H1 (cell line): ENCODE data around the gene SPTBN4. TPM values are rescaled to one million over a fixed set of nuclear protein-coding genes. Genes with fewer than 3 reads are reported as not detected.

ENCODE experiments used
- CTCF ChIA-PET: fragments of 300-600 bp; sonication (Branson Sonifier 250); formaldehyde crosslinking; loops from one replicate; lab custom pipeline; 2021; ENCODE audit not compliant: partially characterized antibody; lab: Charles Lee
- POLR2A ChIA-PET: fragments of 300-600 bp; sonication (Branson Sonifier 250); formaldehyde crosslinking; loops from one replicate; lab custom pipeline; 2021; ENCODE audit warnings: inconsistent platforms; ENCODE audit not compliant: partially characterized antibody; lab: Charles Lee
- DNase-seq, 2 experiments: peaks; one replicate each; pipeline versions ENCODE4 v3.0.0 to v3.0.0-alpha.2; 2010 to 2022; ENCODE audit warnings: low spot score in 2 of 2, low read depth in 1 of 2, mixed read lengths in 1 of 2
- FAIRE-seq: peaks from 2 replicates; lab custom pipeline; 2011; peaks lifted over from hg19 to GRCh38; lab: Jason Lieb, UNC
- H2AFZ ChIP-seq: 2 replicates; pipeline ENCODE4 v1.8.1; 2012; ENCODE audit warnings: low read length, inconsistent platforms
- H2AK5ac ChIP-seq: 2 replicates; pipeline ENCODE4 v1.6.1; 2013; ENCODE audit warnings: low read depth, low read length
- H2BK120ac ChIP-seq: replicated peaks from 2 replicates; pipeline ENCODE3; 2013; ENCODE audit warnings: low read depth, low read length, inconsistent platforms
- H2BK12ac ChIP-seq: 2 replicates; pipeline ENCODE4 v1.6.1; 2013; ENCODE audit warnings: low read depth, low read length
- H2BK15ac ChIP-seq: 2 replicates; pipeline ENCODE4 v1.6.1; 2013; ENCODE audit warnings: low read length
- H2BK20ac ChIP-seq: 2 replicates; pipeline ENCODE4 v1.6.1; 2013; ENCODE audit warnings: low read length
- H2BK5ac ChIP-seq: 2 replicates; pipeline ENCODE4 v1.6.1; 2013; ENCODE audit warnings: low read depth, low read length
- H3K14ac ChIP-seq: 2 replicates; pipeline ENCODE4 v1.6.1; 2013; ENCODE audit warnings: inconsistent platforms; ENCODE audit not compliant: insufficient read length
- H3K18ac ChIP-seq: 2 replicates; pipeline ENCODE4 v1.6.1; 2013; ENCODE audit warnings: low read length; ENCODE audit errors: extremely low read depth
- H3K23ac ChIP-seq: 2 replicates; pipeline ENCODE4 v1.6.1; 2013; ENCODE audit warnings: inconsistent platforms; ENCODE audit not compliant: insufficient read length
- H3K23me2 ChIP-seq: 2 replicates; pipeline ENCODE4 v1.6.1; 2013; ENCODE audit warnings: low read depth, low read length
- H3K27ac ChIP-seq: 2 replicates; pipeline ENCODE4 v1.6.1; 2011; ENCODE audit warnings: low read depth, low read length, inconsistent platforms
- H3K27me3 ChIP-seq, 4 experiments: replicated peaks in 1 of 4; 1 replicate in 1 of 4; 2 replicates in 3 of 4; pipeline versions ENCODE4 v1.6.1 to v1.8.1; 2011 to 2013; ENCODE audit warnings: low read length in 3 of 4, mild to moderate bottlenecking in 3 of 4, inconsistent platforms in 2 of 4, mixed read lengths in 2 of 4, moderate library complexity in 1 of 4; ENCODE audit not compliant: control insufficient read depth in 3 of 4, insufficient read depth in 3 of 4; ENCODE audit errors: extremely low read depth in 1 of 4
- H3K36me3 ChIP-seq, 4 experiments: 2 replicates each; pipeline versions ENCODE4 v1.6.1 to v1.8.1; 2011 to 2013; ENCODE audit warnings: mild to moderate bottlenecking in 4 of 4, low read length in 3 of 4, moderate library complexity in 2 of 4, control low read depth in 1 of 4, inconsistent platforms in 1 of 4; ENCODE audit not compliant: insufficient read depth in 4 of 4, control insufficient read depth in 2 of 4
- H3K4ac ChIP-seq: replicated peaks from 2 replicates; pipeline ENCODE3; 2013; ENCODE audit warnings: low read length, low read depth, mixed read lengths, inconsistent platforms; ENCODE audit not compliant: insufficient read length
- H3K4me1 ChIP-seq, 4 experiments: replicated peaks in 1 of 4; 1 replicate in 1 of 4; 2 replicates in 3 of 4; pipeline versions ENCODE4 v1.6.1 to v1.8.1; 2011 to 2013; ENCODE audit warnings: low read length in 3 of 4, inconsistent platforms in 2 of 4, mixed read lengths in 1 of 4; ENCODE audit not compliant: insufficient read depth in 4 of 4, control insufficient read depth in 3 of 4
- H3K4me2 ChIP-seq, 2 experiments: 2 replicates each; pipeline versions ENCODE4 v1.6.1 to v1.8.1; 2011 to 2013; ENCODE audit warnings: low read depth in 2 of 2, low read length in 2 of 2, control low read depth in 1 of 2, inconsistent platforms in 1 of 2, mild to moderate bottlenecking in 1 of 2; ENCODE audit not compliant: insufficient read depth in 1 of 2
- H3K4me3 ChIP-seq, 4 experiments: fragments of 200-600, 300-600 bp in 1 of 4; sonication (generic), shearing (Covaris generic), sonication (Bioruptor Twin) in 1 of 4; 2 replicates each; pipeline versions ENCODE4 v1.5.1 to v1.8.1; 2011 to 2016; ENCODE audit warnings: low read length in 4 of 4, low read depth in 3 of 4, control low read depth in 2 of 4, inconsistent platforms in 2 of 4, mild to moderate bottlenecking in 2 of 4, mixed read lengths in 1 of 4, moderate library complexity in 1 of 4; ENCODE audit not compliant: insufficient read depth in 2 of 4; ENCODE audit errors: extremely low read depth in 1 of 4
- H3K56ac ChIP-seq: replicated peaks from 2 replicates; pipeline ENCODE3; 2013; ENCODE audit warnings: low read depth, mild to moderate bottlenecking, mixed read lengths, low read length, inconsistent platforms; ENCODE audit not compliant: insufficient read length
- H3K79me1 ChIP-seq: 2 replicates; pipeline ENCODE4 v1.6.1; 2013; ENCODE audit warnings: low read depth, low read length, control low read depth
- H3K79me2 ChIP-seq, 2 experiments: 2 replicates each; pipeline versions ENCODE4 v1.6.1 to v1.8.1; 2012 to 2013; ENCODE audit warnings: low read length in 2 of 2, mild to moderate bottlenecking in 2 of 2, inconsistent platforms in 1 of 2; ENCODE audit not compliant: insufficient read depth in 2 of 2, control insufficient read depth in 1 of 2
- H3K9ac ChIP-seq, 4 experiments: replicated peaks in 1 of 4; 1 replicate in 1 of 4; 2 replicates in 3 of 4; pipeline versions ENCODE4 v1.6.1 to v1.8.1; 2011 to 2013; ENCODE audit warnings: low read depth in 3 of 4, low read length in 3 of 4, control low read depth in 2 of 4, mild to moderate bottlenecking in 2 of 4, moderate library complexity in 2 of 4, inconsistent platforms in 1 of 4; ENCODE audit errors: extremely low read depth in 1 of 4
- H3K9me3 ChIP-seq, 2 experiments: 2 replicates each; pipeline versions ENCODE4 v1.6.1 to v1.8.1; 2012 to 2013; ENCODE audit warnings: mild to moderate bottlenecking in 2 of 2, moderate library complexity in 2 of 2, control low read depth in 1 of 2, inconsistent platforms in 1 of 2, low read depth in 1 of 2, low read length in 1 of 2, mixed read lengths in 1 of 2; ENCODE audit not compliant: insufficient read depth in 2 of 2
- H4K20me1 ChIP-seq, 2 experiments: replicated peaks in 1 of 2; 2 replicates each; pipeline versions ENCODE3 to v1.8.1; 2011 to 2013; ENCODE audit warnings: inconsistent platforms in 2 of 2, low read length in 2 of 2, mild to moderate bottlenecking in 1 of 2; ENCODE audit not compliant: insufficient read depth in 2 of 2, control insufficient read depth in 1 of 2
- H4K5ac ChIP-seq: 2 replicates; pipeline ENCODE4 v1.6.1; 2013; ENCODE audit warnings: low read length, low read depth, mixed read lengths, inconsistent platforms; ENCODE audit not compliant: insufficient read length
- H4K8ac ChIP-seq: 2 replicates; pipeline ENCODE4 v1.8.0; 2013; ENCODE audit warnings: mild to moderate bottlenecking, moderate library complexity, low read length, inconsistent platforms; ENCODE audit not compliant: insufficient read depth; ENCODE audit errors: extremely low read depth
- H4K91ac ChIP-seq: replicated peaks from 2 replicates; pipeline ENCODE3; 2013; ENCODE audit warnings: low read length, mixed read lengths, inconsistent platforms; ENCODE audit not compliant: insufficient read length
- CREB1 ChIP-seq: IDR thresholded peaks from 2 replicates; pipeline ENCODE4 v1.6.1; 2012; ENCODE audit warnings: inconsistent platforms
- EGR1 ChIP-seq: IDR thresholded peaks from 2 replicates; pipeline ENCODE4 v1.6.1; 2011; ENCODE audit warnings: low read depth, low read length, borderline replicate concordance
- GABPA ChIP-seq: IDR thresholded peaks from 2 replicates; pipeline ENCODE4 v1.6.1; 2011; ENCODE audit warnings: mild to moderate bottlenecking, low read length, moderate library complexity, borderline replicate concordance; ENCODE audit not compliant: insufficient read depth
- SAP30 ChIP-seq: fragments of 300-600 bp; sonication (generic); IDR thresholded peaks from 2 replicates; pipeline ENCODE4 v1.7.1; 2012; ENCODE audit warnings: low read length, moderate library complexity, mild to moderate bottlenecking, inconsistent platforms; ENCODE audit not compliant: insufficient read depth, insufficient replicate concordance
- WGBS, 2 experiments: shearing (Covaris generic) in 1 of 2; methylation state at CpG; one replicate each; pipeline versions ENCODE4 v1.1.6 to v1.1.7; 2013 to 2015; ENCODE audit warnings: low lambda C conversion rate in 2 of 2, mixed read lengths in 2 of 2, inconsistent platforms in 1 of 2, low coverage in 1 of 2, missing lambda C conversion rate in 1 of 2; ENCODE audit not compliant: insufficient replicate concordance in 2 of 2, insufficient coverage in 1 of 2, insufficient read length in 1 of 2; ENCODE audit errors: extremely low coverage in 1 of 2, missing lambda C conversion rate in 1 of 2; 5-methylcytosine and 5-hydroxymethylcytosine counted together
- polyA plus RNA-seq, 7 experiments: library from polyadenylated mRNA; depleted of rRNA in 3 of 7; stranded (reverse) in 5 of 7; unstranded in 2 of 7; fragments of >200 nt in 5 of 7; fragments of 200-250 nt in 2 of 7; gene quantifications; 1 replicate in 5 of 7; 2 replicates in 1 of 7; 4 replicates in 1 of 7; pipeline versions ENCODE4 v1.2.1 to v1.2.3, GENCODE V29; 2011 to 2013; ENCODE audit warnings: missing spikeins in 2 of 7, mixed read lengths in 2 of 7
- total RNA-seq: library from RNA; stranded (reverse); fragmentation: NEBNext Ultra II Directional; extraction: Animal tissue kit (Norgen Biotek cat#: 25700); gene quantifications from 2 replicates; pipeline ENCODE4 v1.2.1, GENCODE V29; 2021

The SPTBN4 gene
- total and polyA plus RNA-seq, 2 of the 8 experiments (the other 6 are each of a cell fraction or from before 2014, with no cell fraction given), result 1.9 to 3.0 TPM

GRCh38 chr19:40599902-40600569 lies 133.2 kb downstream of the SPTBN4 start:
- Histone ChIP-seq H3K79me1 (0 out of 2 replicates have a peak, but pooled peaks cover 2% of the 10 kb centered on the region), H3K4me2 (peak overlapping the region; percentile 41 to 75; a peak in 3 of 4 replicates), H3K9me3 (no peaks in the 10 kb centered on the region), H3K36me3 (no peaks in the 10 kb centered on the region; a peak in 1 of 8 replicates), H3K4me1 (peaks cover 9 to 36% (median 23%) of the 10 kb centered on the region in 4 experiments), H4K91ac (no peak overlapping the region), H3K79me2 (no peaks in the 10 kb centered on the region), H3K18ac (no peak overlapping the region), H3K4me3 (peak overlapping the region in 1 of 4 experiments; percentile 66; a peak in 2 of 8 replicates), H2BK20ac (no peak overlapping the region), H4K8ac (no peak overlapping the region), H2AK5ac (no peak overlapping the region), H2BK12ac (no peak overlapping the region), H3K27ac (no peak overlapping the region), H3K27me3 (peaks cover 19 to 54% (median 48%) of the 10 kb centered on the region in 4 experiments), H3K56ac (no peak overlapping the region), H3K9ac (no peak overlapping the region), H4K20me1 (peaks cover 3 to 8% of the 10 kb centered on the region in 2 experiments), H2BK5ac (no peak overlapping the region), H3K23ac (no peak overlapping the region), H4K5ac (no peak overlapping the region), H3K4ac (no peak overlapping the region), H2AFZ (no peak overlapping the region), H2BK120ac (no peak overlapping the region), H3K23me2 (peaks cover 20% of the 10 kb centered on the region; the same call in 1 of the 2 replicates), H2BK15ac (no peak overlapping the region), H3K14ac (no peak overlapping the region)
- DNase-seq, result no peak
- no peak for FAIRE-seq
- POLR2A ChIA-PET, result interaction anchor here (0.9 to 1.7 kb wide), 3 partner anchors 8 to 25 kb away, joined by 3 to 4 read pairs (median 3); no protein-coding TSS in a partner anchor
- no peak for TF ChIP-seq GABPA
- no peak for TF ChIP-seq SAP30
- TF ChIP-seq CREB1, result no peak
- no peak for TF ChIP-seq EGR1
- CTCF ChIA-PET, result interaction anchor here (0.5 to 11.3 kb wide), 13 partner anchors 10 to 126 kb away, joined by 3 to 100 read pairs (median 6); no protein-coding TSS in a partner anchor
- WGBS, 2 experiments, result 68% methylated on average over 20 of the region's 43 CpGs; no CpG with 5 or more reads in 1 of the 2 experiments
